Activated gamma-delta T cell (primary cell): ENCODE results near the gene SHLD2.
"Not testable (repeated sequence)": the region's sequence is repeated elsewhere in the genome, so short reads cannot be mapped to it uniquely, and the experiment has no call there.

Source experiments
- DNase-seq: peaks from one replicate; lab custom pipeline; 2025; lab: John Stamatoyannopoulos, UW
- total RNA-seq, 2 donors: gene quantifications; one replicate each; lab custom pipeline; 2026; lab: John Stamatoyannopoulos, UW

SHLD2 gene, protein sequence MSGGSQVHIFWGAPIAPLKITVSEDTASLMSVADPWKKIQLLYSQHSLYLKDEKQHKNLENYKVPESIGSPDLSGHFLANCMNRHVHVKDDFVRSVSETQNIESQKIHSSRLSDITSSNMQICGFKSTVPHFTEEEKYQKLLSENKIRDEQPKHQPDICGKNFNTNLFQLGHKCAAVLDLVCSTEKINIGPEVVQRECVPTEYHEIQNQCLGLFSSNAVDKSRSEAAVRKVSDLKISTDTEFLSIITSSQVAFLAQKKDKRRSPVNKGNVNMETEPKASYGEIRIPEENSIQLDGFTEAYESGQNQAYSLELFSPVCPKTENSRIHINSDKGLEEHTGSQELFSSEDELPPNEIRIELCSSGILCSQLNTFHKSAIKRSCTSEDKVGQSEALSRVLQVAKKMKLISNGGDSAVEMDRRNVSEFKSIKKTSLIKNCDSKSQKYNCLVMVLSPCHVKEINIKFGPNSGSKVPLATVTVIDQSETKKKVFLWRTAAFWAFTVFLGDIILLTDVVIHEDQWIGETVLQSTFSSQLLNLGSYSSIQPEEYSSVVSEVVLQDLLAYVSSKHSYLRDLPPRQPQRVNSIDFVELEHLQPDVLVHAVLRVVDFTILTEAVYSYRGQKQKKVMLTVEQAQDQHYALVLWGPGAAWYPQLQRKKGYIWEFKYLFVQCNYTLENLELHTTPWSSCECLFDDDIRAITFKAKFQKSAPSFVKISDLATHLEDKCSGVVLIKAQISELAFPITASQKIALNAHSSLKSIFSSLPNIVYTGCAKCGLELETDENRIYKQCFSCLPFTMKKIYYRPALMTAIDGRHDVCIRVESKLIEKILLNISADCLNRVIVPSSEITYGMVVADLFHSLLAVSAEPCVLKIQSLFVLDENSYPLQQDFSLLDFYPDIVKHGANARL
- total RNA-seq = 53.2 to 63.9 reads per million in 2 donors

- peak; percentile 79 for DNase-seq
Observed at GRCh38 chr10:87094373-87095235, at the start of gene SHLD2, which contains the start of gene GLUD1. TSS of gene SHLD2 (plus strand) at chr10:87095206. CDS start at chr10:87151355, 56,149 bp downstream. TSS of gene GLUD1 (minus strand) at chr10:87094843. CDS start at chr10:87094769, 74 bp downstream.

- no peak for DNase-seq
Observed at GRCh38 chr10:87045434-87045938, 49.5 kb upstream of the SHLD2 start.

DNA sequence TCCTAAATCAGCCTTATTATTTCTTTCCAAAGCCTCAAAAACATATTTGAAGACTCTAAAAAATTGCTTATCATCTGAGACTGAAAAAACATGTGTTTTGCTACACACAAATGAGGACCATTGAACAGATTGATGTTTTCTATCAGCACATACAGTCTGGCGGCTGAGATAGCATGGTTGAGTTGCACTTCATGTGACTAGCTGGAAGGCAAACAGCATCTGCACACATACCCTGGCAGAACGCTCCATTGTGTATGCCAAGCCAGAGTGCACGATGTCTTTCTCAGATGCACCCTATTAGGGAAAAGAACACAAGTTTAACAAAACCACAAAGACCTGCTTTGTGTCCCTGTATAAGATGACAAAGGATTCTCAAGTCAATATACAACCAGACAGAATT, 41.9 kb upstream of the SHLD2 start:
- no peak for DNase-seq

GRCh38 chr10:87053577-87054181, 41.3 kb upstream of the SHLD2 start:
- DNase-seq = no peak

DNA sequence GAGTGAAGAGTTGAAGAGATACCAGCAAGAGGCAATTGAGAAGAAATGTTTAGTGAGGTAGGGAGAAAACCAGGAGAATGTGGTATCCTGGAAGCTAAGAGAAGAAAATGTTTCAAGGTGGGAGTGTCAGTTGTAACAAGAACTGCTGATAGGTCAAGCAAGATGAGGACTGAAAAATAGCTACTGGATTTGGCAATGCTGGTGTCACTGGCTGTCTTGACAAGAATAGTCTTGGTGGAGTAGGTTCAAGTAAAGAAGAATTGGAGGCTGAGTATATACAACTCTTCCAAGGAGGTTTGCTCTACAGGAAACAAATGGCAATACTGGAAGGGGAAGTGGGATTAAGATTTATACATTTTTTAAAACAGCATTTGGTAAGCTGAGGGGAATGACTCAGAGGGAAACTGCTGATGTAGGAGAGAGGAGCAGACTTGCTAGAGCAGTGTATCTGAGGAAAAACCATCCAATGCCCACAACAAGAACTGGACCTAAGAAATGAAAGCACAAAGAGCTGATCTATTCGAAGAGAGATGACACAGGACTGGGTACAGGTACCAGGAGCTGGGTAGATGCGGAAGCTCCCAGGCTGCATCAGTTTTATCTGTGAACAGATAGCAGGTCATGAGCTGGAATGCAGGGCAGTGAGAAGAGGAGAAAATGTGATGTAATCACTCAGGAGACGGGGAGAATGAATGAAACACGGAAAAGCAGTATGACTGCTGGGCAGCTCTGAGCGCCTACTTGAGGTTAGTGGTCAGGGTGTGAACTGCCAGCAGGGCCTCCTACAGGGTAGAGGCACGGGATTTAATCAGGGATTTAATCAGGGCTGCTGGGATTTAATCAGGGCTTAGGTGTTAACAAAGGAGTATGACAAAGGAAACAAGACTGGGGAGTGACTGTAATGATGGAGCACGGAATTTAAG, 40.4 kb upstream of the SHLD2 start:
- DNase-seq = no peak

- no peak for DNase-seq
Observed at GRCh38 chr10:87058171-87058570, 36.8 kb upstream of the SHLD2 start.

DNA sequence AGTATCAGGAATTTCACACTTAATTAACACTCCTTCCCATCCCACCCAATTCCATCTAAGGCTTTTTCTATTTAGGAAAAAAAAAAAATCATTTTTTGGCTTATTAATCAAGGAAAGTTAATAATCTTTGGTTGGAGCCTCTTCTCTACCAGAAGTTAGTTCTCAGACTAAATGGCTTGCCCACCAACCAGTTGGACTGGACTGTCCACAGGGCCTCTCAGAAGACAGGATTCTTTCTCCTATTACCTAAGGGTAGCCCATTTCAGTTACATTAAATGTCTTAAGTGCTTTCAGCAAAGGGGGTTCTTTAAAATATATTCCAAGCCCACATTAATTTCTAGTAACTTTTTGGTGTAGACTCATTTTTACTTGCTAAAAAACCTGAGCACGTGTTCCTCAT, 35.6 kb upstream of the SHLD2 start:
- no peak for DNase-seq

DNA sequence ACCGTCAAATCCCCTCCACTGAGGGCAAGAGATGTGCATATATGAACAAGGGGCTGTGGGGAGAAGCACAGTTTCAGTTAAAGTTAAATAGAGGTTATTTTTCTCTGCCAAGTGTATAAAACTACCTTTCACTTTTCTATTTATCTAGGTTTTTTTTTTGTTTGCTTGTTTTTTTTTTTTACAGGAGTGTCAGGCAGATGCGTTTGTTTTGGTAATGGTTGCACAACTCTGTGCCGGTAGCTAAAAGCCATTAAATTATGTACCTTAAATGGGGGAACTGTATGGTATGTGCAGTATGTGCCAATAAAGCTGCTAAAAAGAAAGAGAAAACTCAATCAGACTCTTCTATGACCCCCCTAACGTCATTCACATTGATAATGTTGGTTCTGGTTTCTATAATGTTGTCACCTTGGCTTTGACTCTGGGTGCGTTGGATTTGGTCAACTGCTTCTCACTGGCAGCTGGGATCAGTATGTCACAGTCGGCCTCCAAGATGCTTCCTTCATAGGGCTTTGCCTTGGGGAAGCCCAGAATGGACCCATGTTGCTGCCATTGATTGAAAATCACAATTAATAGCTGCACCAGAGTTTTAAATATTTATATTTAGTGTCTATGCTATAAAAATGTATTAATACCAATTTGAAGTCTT, 34.6 kb upstream of the SHLD2 start:
- no peak for DNase-seq

- no peak for DNase-seq
Observed at GRCh38 chr10:87064651-87065050, 30.4 kb upstream of the SHLD2 start.

DNA sequence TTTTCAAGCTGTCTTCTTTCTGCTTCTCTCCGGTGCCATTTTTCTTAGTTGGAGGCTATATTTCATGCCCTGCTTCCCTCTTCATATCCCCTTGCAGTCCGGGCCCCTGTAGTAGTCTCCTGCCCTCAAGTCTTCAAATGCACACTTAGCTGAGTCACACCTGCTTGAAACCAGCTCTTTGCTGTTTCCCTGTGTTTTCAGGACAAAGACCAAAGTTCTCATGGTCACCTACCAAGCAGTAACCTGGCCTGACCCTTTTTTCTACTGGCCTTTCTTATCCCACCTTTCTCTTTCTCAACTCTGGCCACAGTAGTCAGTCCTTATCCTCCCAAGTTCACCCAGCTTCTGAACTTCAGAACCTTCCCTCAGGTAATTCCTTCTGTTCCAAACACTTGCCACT, 28.8 kb upstream of the SHLD2 start:
- DNase-seq = no peak

DNA sequence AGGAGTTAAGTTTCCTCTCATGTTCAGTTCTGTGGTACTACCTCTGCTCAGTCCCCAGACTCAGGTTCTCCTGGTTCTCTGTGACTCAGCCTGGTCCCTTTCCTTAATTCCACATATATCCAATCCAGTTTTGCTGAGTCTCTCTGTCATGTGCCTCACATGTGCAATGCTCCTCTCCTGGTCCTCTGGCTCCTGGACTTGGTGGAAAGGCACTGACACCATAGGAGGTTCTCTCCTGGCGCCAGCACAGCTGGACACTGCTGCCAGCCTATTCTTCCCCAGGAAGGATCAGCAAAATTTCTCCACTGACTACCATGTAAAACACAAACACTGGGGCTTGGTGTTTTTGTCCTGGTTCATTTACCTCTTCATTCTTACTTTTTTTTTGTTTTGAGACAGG, 28.1 kb upstream of the SHLD2 start:
- no peak for DNase-seq

- DNase-seq = no peak
Observed at GRCh38 chr10:87068281-87068680, 26.7 kb upstream of the SHLD2 start.

GRCh38 chr10:87072449-87072848, 22.6 kb upstream of the SHLD2 start:
- no peak for DNase-seq

DNA sequence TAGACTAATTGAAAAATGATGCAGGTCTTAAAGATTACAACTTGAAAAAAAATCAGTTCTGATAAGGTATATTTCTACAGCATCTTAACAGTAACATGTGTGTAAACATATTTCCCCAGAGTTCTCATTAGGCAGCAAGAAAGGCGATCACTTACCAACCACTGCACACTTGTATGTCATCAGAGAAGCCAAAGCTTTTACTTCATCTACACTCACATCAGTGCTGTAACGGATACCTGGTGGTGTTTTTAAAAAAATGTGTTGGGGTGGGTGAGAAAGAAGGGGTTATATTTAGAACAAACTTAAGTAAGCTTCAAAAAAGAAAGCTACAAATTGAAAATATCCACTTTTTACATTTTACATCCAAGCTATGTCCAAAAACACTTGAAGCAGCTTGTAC, 18.6 kb upstream of the SHLD2 start:
- not testable (repeated sequence) for DNase-seq

DNA sequence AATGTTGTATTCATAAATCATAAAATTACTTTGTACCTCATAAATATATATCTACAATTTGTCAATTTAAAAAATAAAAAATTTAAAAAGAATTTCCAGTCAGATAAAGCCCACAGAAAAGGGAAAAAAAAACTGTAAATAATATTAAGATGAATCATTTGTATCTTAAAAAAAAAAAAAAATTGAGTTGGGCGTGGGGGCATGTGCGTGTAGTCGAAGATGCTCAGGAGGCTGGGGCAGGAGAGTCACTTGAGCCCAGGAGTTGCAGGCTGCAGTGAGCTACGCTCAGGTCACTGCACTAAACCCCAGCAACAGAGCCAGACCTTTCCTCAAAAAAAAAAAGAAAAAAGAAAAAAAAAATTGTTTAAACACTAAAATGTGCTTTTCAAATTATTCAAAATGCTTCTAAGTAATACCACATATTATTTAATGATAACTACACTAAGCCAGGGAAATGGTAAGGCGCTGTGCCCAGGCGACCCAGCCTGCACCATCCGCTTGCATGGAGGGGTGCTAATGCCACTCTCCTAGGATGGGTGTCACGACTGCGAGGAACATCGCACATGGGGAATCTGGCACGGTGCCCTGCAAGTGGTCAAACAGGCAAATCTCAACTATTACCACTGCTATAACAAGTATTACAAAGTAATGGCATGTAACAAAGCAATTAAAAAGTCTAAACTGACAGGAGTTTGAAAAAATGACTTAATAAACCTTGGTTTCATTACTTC, 15.7 kb upstream of the SHLD2 start:
- DNase-seq = no peak

GRCh38 chr10:87080621-87081020, 14.4 kb upstream of the SHLD2 start:
- not testable (repeated sequence) for DNase-seq

DNA sequence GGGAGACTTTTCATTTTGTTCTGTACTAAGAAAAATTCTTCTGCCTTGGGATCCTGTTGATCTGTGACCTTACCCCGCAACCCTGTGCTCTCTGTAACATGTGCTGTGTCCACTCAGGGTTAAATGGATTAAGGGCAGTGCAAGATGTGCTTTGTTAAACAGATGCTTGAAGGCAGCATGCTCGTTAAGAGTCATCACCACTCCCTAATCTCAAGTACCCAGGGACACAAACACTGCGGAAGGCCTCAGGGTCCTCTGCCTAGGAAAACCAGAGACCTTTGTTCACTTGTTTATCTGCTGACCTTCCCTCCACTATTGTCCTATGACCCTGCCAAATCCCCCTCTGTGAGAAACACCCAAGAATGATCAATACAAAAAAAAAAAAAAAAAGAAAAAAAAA, 13.4 kb upstream of the SHLD2 start:
- DNase-seq = not testable (repeated sequence)

DNA sequence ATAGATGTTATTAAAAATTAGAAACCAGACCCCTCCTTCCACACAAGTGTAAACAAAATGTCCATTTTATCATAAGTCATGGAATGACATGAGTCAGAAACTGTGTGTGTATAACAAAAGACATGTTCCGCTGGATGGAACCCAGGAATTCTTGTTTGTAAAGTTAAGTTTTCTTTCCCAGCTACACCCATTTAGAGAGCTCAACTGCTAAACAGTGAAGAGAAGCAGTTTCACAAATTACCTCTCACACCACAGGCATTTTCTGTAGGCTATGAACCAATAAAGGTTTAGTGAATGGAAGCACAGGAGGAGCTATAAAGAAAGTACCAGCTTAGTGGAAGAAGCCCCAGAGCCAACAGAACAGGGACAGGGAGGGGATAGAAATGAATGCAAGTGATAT, 12.8 kb upstream of the SHLD2 start:
- not testable (repeated sequence) for DNase-seq
